Small intestine (tissue), 7 donors: ENCODE results near the gene REELD1. TPM values are rescaled to one million over a fixed set of nuclear protein-coding genes. Genes with fewer than 3 reads are reported as not detected.

Experiments used
- DNase-seq, 2 donors: peaks; one replicate each; pipeline versions ENCODE4 v3.0.0 to v3.0.0-alpha.2; 2013
- FAIRE-seq: peaks from 2 replicates; lab custom pipeline; 2012; peaks lifted over from hg19 to GRCh38; lab: Jason Lieb, UNC
- H3K27ac ChIP-seq, 3 donors: one replicate each; pipeline ENCODE4 v1.5.1; 2013; ENCODE audit warnings: low read length in 2 of 3, mild to moderate bottlenecking in 2 of 3, control low read depth in 1 of 3, inconsistent platforms in 1 of 3, low read depth in 1 of 3, moderate library complexity in 1 of 3
- H3K27me3 ChIP-seq, 3 donors: one replicate each; pipeline ENCODE4 v1.6.1; 2013; ENCODE audit warnings: low read length in 3 of 3, inconsistent platforms in 1 of 3; ENCODE audit not compliant: control insufficient read depth in 3 of 3, insufficient read depth in 3 of 3
- H3K36me3 ChIP-seq, 3 donors: one replicate each; pipeline ENCODE4 v1.6.1; 2013; ENCODE audit warnings: low read length in 3 of 3, inconsistent platforms in 1 of 3, low read depth in 1 of 3, mild to moderate bottlenecking in 1 of 3, moderate library complexity in 1 of 3; ENCODE audit not compliant: control insufficient read depth in 3 of 3, insufficient read depth in 2 of 3
- H3K4me1 ChIP-seq, 3 donors: one replicate each; pipeline ENCODE4 v1.6.1; 2013; ENCODE audit warnings: low read length in 2 of 3, inconsistent platforms in 1 of 3, low read depth in 1 of 3, mild to moderate bottlenecking in 1 of 3, moderate library complexity in 1 of 3; ENCODE audit not compliant: control insufficient read depth in 3 of 3, insufficient read depth in 2 of 3
- H3K4me3 ChIP-seq, 3 donors: one replicate each; pipeline ENCODE4 v1.5.1; 2013; ENCODE audit warnings: low read length in 3 of 3, control low read depth in 1 of 3, inconsistent platforms in 1 of 3, low read depth in 1 of 3, mild to moderate bottlenecking in 1 of 3, moderate library complexity in 1 of 3
- H3K9me3 ChIP-seq, 2 donors: one replicate each; pipeline ENCODE4 v1.6.1; 2013; ENCODE audit warnings: low read depth in 1 of 2, low read length in 1 of 2; ENCODE audit not compliant: control insufficient read depth in 2 of 2, insufficient read depth in 1 of 2
- WGBS, 3 donors: extraction: QIAGEN DNeasy Blood & Tissue Kit; methylation state at CpG; one replicate each; pipeline ENCODE4 v1.1.7; 2013; 5-methylcytosine and 5-hydroxymethylcytosine counted together
- polyA plus RNA-seq, 4 donors: library from polyadenylated mRNA; stranded (reverse) in 3 of 4; unstranded in 1 of 4; fragments of 200-250 nt in 3 of 4; fragments of 120-200 nt in 1 of 4; gene quantifications; one replicate each; pipeline versions ENCODE4 v1.2.1 to v1.2.3, GENCODE V29; 2013
- donor health status: healthy with polysubstance abuse.
- donor health status: control.
- donor health status: control.
- donor health status: Bipolar disorder and iron deficiency.
- donor health status: healthy.

REELD1 gene
- polyA plus RNA-seq, 4 donors, result 0.07 to 4.5 (median 0.66) TPM

- H3K9me3 ChIP-seq, result no peaks in the 10 kb centered on the region
- WGBS, 3 donors, result 74 to 79% (median 79%) methylated on average over 2 of the region's 2 CpGs
- no peaks in the 10 kb centered on the region for H3K4me1 ChIP-seq
- FAIRE-seq (no peak), DNase-seq (no peak)
- H3K4me3 ChIP-seq, result no peak overlapping the region
- H3K36me3 ChIP-seq, result no peaks in the 10 kb centered on the region
- no peaks in the 10 kb centered on the region for H3K27me3 ChIP-seq
- no peak overlapping the region for H3K27ac ChIP-seq
These were observed 11.7 kb upstream of the REELD1 start for GRCh38 chr4:146202665-146203064.

GRCh38 chr4:146207410-146207809 lies 6.9 kb upstream of the REELD1 start:
- 82 to 89% (median 86%) methylated on average over 5 of the region's 5 CpGs for WGBS, 3 donors

GRCh38 chr4:146210890-146211289 lies 3.4 kb upstream of the REELD1 start:
- FAIRE-seq (no peak), DNase-seq (no peak)
- Histone ChIP-seq H3K36me3 (no peaks in the 10 kb centered on the region), H3K4me1 (no peaks in the 10 kb centered on the region), H3K27me3 (no peaks in the 10 kb centered on the region), H3K9me3 (no peaks in the 10 kb centered on the region), H3K4me3 (no peak overlapping the region), H3K27ac (no peak overlapping the region)
- WGBS, 3 donors, result 67 to 82% (median 75%) methylated on average over 2 of the region's 2 CpGs

More at GRCh38 chr4:146207410-146207809, 6.9 kb upstream of the REELD1 start:
- Histone ChIP-seq H3K27me3 (no peaks in the 10 kb centered on the region), H3K4me1 (no peaks in the 10 kb centered on the region), H3K36me3 (no peaks in the 10 kb centered on the region), H3K27ac (no peak overlapping the region), H3K9me3 (no peaks in the 10 kb centered on the region), H3K4me3 (no peak overlapping the region)
- FAIRE-seq (no peak), DNase-seq (no peak)

GRCh38 chr4:146211440-146211839 lies 2.9 kb upstream of the REELD1 start:
- FAIRE-seq (no peak), DNase-seq (no peak)
- Histone ChIP-seq H3K27me3 (no peaks in the 10 kb centered on the region), H3K4me1 (no peaks in the 10 kb centered on the region), H3K36me3 (no peaks in the 10 kb centered on the region), H3K9me3 (no peaks in the 10 kb centered on the region), H3K27ac (no peak overlapping the region), H3K4me3 (no peak overlapping the region)
- WGBS, 3 donors, result 66 to 73% (median 69%) methylated on average over 7 of the region's 7 CpGs

- Histone ChIP-seq H3K27me3 (no peaks in the 10 kb centered on the region), H3K4me1 (no peaks in the 10 kb centered on the region), H3K27ac (no peak overlapping the region), H3K9me3 (no peaks in the 10 kb centered on the region), H3K36me3 (no peaks in the 10 kb centered on the region), H3K4me3 (no peak overlapping the region)
- 90 to 91% (median 90%) methylated on average over 9 of the region's 9 CpGs for WGBS, 3 donors
- DNase-seq (no peak), FAIRE-seq (no peak)
These were observed 1.6 kb upstream of the REELD1 start for GRCh38 chr4:146212781-146213180.

- no peaks in the 10 kb centered on the region for H3K9me3 ChIP-seq
- no peak overlapping the region for H3K27ac ChIP-seq
- H3K4me1 ChIP-seq, result no peaks in the 10 kb centered on the region
- peaks cover 0 to under 1% (median 0%) of the 10 kb centered on the region in 3 donors for H3K27me3 ChIP-seq
- WGBS, 3 donors, result 79 to 86% (median 81%) methylated on average over 8 of the region's 8 CpGs
- no peak for FAIRE-seq
- no peak for DNase-seq
- no peak overlapping the region for H3K4me3 ChIP-seq
- no peaks in the 10 kb centered on the region for H3K36me3 ChIP-seq
These were observed 8.0 kb downstream of the REELD1 start for GRCh38 chr4:146222313-146222712.

GRCh38 chr4:146224326-146224966 lies 10.1 kb downstream of the REELD1 start:
- FAIRE-seq, result no peak
- peaks cover 0 to 3% (median 0%) of the 10 kb centered on the region in 3 donors for H3K27me3 ChIP-seq
- no peak for DNase-seq
- no peak overlapping the region for H3K4me3 ChIP-seq
- WGBS, 3 donors, result 16 to 39% (median 30%) methylated on average over 8 of the region's 8 CpGs
- no peaks in the 10 kb centered on the region for H3K4me1 ChIP-seq
- H3K9me3 ChIP-seq, result no peaks in the 10 kb centered on the region
- no peak overlapping the region for H3K27ac ChIP-seq
- no peaks in the 10 kb centered on the region for H3K36me3 ChIP-seq

GRCh38 chr4:146229406-146229805 lies 15.1 kb downstream of the REELD1 start:
- Histone ChIP-seq H3K36me3 (no peaks in the 10 kb centered on the region), H3K9me3 (peaks cover 0 to 3% of the 10 kb centered on the region in 2 donors), H3K4me3 (no peak overlapping the region), H3K27me3 (peaks cover 0 to 3% (median 0%) of the 10 kb centered on the region in 3 donors), H3K4me1 (no peaks in the 10 kb centered on the region), H3K27ac (no peak overlapping the region)
- FAIRE-seq (no peak), DNase-seq (no peak)
